HepG2 (cell line): ENCODE results near the gene RBM19. TPM values are rescaled to one million over a fixed set of nuclear protein-coding genes. Genes with fewer than 3 reads are reported as not detected.

Experiments
- ATAC-seq: fragments of 200-7000 bp; cut with Tn5 transposase; 3 replicates; pipeline ENCODE4 v1.9.1; 2020; ENCODE audit warnings: mild to moderate bottlenecking, moderate library complexity
- BruUV-seq: library from RNA; stranded (reverse); fragments of 400-500 nt; replicated peaks from 2 replicates; lab custom pipeline; 2021; lab: Mats Ljungman, UMichigan
- CTCF ChIA-PET: fragments of 300-600 bp; formaldehyde crosslinking; extraction: SDS; loops from one replicate; lab custom pipeline; 2021; ENCODE audit warnings: low total read pairs, inconsistent platforms, low intra/inter-chr PET ratio; lab: Yijun Ruan, JAX
- POLR2A ChIA-PET: fragments of 350-600 bp; sonication (Branson Sonifier 250); formaldehyde crosslinking; loops from one replicate; lab custom pipeline; 2020; ENCODE audit warnings: antibody characterized with exemption, inconsistent platforms; lab: Yijun Ruan, JAX
- DNase-seq: peaks from one replicate; pipeline ENCODE4 v3.0.0-alpha.2; 2015; ENCODE audit warnings: low spot score
- FAIRE-seq: peaks from 3 replicates; lab custom pipeline; 2011; peaks lifted over from hg19 to GRCh38; lab: Jason Lieb, UNC
- H2AFZ ChIP-seq: one replicate; pipeline ENCODE4 v1.6.1; 2011; ENCODE audit warnings: low read length, inconsistent platforms
- H3K27ac ChIP-seq: fragments of 300-600 bp; 3 replicates; pipeline ENCODE4 v1.8.0; 2011; ENCODE audit warnings: mixed run types, mild to moderate bottlenecking, mixed read lengths, low read length, inconsistent platforms; ENCODE audit not compliant: insufficient read depth; ENCODE audit errors: extremely low read length
- H3K27me3 ChIP-seq, 2 experiments: fragments of 200-600 bp in 1 of 2; 2 replicates in 1 of 2; 3 replicates in 1 of 2; pipeline versions ENCODE4 v1.6.0 to v1.8.0; 2011; ENCODE audit warnings: low read length in 2 of 2, mild to moderate bottlenecking in 2 of 2, moderate library complexity in 2 of 2, inconsistent platforms in 1 of 2; ENCODE audit not compliant: insufficient read depth in 2 of 2, control insufficient read depth in 1 of 2
- H3K36me3 ChIP-seq, 2 experiments: fragments of 200-600 bp in 1 of 2; replicated peaks in 1 of 2; 2 replicates in 1 of 2; 3 replicates in 1 of 2; pipeline versions ENCODE4 v1.5.1 to v1.8.0; 2011; ENCODE audit warnings: low read length in 2 of 2, inconsistent platforms in 1 of 2; ENCODE audit not compliant: insufficient read depth in 2 of 2, control insufficient read depth in 1 of 2
- H3K4me1 ChIP-seq: 2 replicates; pipeline ENCODE4 v1.5.1; 2012; ENCODE audit warnings: low read length, inconsistent platforms; ENCODE audit not compliant: insufficient read depth
- H3K4me2 ChIP-seq: 2 replicates; pipeline ENCODE4 v1.6.0; 2011; ENCODE audit warnings: low read depth, low read length, inconsistent platforms
- H3K4me3 ChIP-seq, 3 experiments: fragments of 200-600 bp in 1 of 3; sonication (generic), shearing (Covaris generic) in 1 of 3; replicated peaks in 1 of 3; 2 replicates each; pipeline ENCODE4 v1.5.1; 2011 to 2016; ENCODE audit warnings: low read length in 3 of 3, inconsistent platforms in 2 of 3, low read depth in 2 of 3, mild to moderate bottlenecking in 2 of 3, control low read depth in 1 of 3, mixed read lengths in 1 of 3; ENCODE audit not compliant: insufficient read depth in 1 of 3
- H3K79me2 ChIP-seq: one replicate; pipeline ENCODE4 v1.6.1; 2011; ENCODE audit warnings: low read length, inconsistent platforms; ENCODE audit not compliant: insufficient read depth
- H3K9ac ChIP-seq: 2 replicates; pipeline ENCODE4 v1.6.0; 2011; ENCODE audit warnings: mild to moderate bottlenecking, low read depth, low read length, inconsistent platforms; ENCODE audit not compliant: insufficient read depth
- H3K9me3 ChIP-seq: 2 replicates; pipeline ENCODE4 v1.5.1; 2012; ENCODE audit warnings: mild to moderate bottlenecking, low read length
- H4K20me1 ChIP-seq: 2 replicates; pipeline ENCODE4 v1.6.0; 2011; ENCODE audit warnings: inconsistent platforms, mild to moderate bottlenecking, low read length, moderate library complexity; ENCODE audit not compliant: insufficient read depth
- ADNP ChIP-seq: sonication (generic); formaldehyde crosslinking; IDR thresholded peaks from 2 replicates; pipeline ENCODE4 v1.4.0; 2020; ENCODE audit warnings: missing genetic modification reagents
- WGBS: methylation state at CpG from one replicate; pipeline ENCODE4 v1.1.6; 2017; ENCODE audit warnings: low lambda C conversion rate; 5-methylcytosine and 5-hydroxymethylcytosine counted together
- in situ Hi-C: cut with HindIII; loops from 2 replicates; pipeline ENCODE4 v1.10.0; 2017; ENCODE audit warnings: low pct_unique_long_range_greater_than_20kb; ENCODE audit not compliant: extremely low pct_ligation_motif_present
- intact Hi-C: fragments of 100-400 bp; cut with micrococcal nuclease; formaldehyde crosslinking; loops from one replicate; pipeline ENCODE4 v1.10.0; 2022; ENCODE audit not compliant: unreplicated experiment
- polyA plus RNA-seq, 8 experiments: library from polyadenylated mRNA; depleted of rRNA in 3 of 8; stranded (reverse) in 7 of 8; unstranded in 1 of 8; fragments of >200 nt; fragmentation: Illumina TruSeq in 4 of 8; extraction: Trizol in 4 of 8; gene quantifications; 2 replicates each; pipeline versions ENCODE4 v1.2.1 to v1.2.3, GENCODE V29; 2011 to 2016; ENCODE audit warnings: low read depth in 4 of 8, missing spikeins in 1 of 8, mixed read lengths in 1 of 8; ENCODE audit not compliant: insufficient read depth in 1 of 8
- total RNA-seq, 5 experiments: library from RNA; depleted of rRNA; stranded (reverse); fragments of >200 nt; fragmentation: Illumina TruSeq; extraction: Trizol; gene quantifications; 2 replicates each; pipeline ENCODE4 v1.2.3, GENCODE V29; 2016; ENCODE audit warnings: low read depth in 1 of 5
- TF ChIP-seq, protein P1 (sequence below): sonication (generic); formaldehyde crosslinking; IDR thresholded peaks from 2 replicates; pipeline ENCODE4 v1.5.0; 2020; ENCODE audit warnings: missing genetic modification reagents
- TF ChIP-seq, protein P2 (sequence below): sonication (generic); formaldehyde crosslinking; IDR thresholded peaks from 2 replicates; pipeline ENCODE4 v1.4.0; 2020; ENCODE audit warnings: mild to moderate bottlenecking, low read depth, missing genetic modification reagents
- TF ChIP-seq, protein P3 (sequence below): sonication (generic); formaldehyde crosslinking; IDR thresholded peaks from 2 replicates; pipeline ENCODE4 v1.9.0; 2021; ENCODE audit warnings: missing genetic modification reagents, borderline replicate concordance

The RBM19 gene
- total and polyA plus RNA-seq, 2 of the 13 experiments (the other 11 are each of a cell fraction or from before 2014, with no cell fraction given): 19.3 to 32.2 TPM

DNA sequence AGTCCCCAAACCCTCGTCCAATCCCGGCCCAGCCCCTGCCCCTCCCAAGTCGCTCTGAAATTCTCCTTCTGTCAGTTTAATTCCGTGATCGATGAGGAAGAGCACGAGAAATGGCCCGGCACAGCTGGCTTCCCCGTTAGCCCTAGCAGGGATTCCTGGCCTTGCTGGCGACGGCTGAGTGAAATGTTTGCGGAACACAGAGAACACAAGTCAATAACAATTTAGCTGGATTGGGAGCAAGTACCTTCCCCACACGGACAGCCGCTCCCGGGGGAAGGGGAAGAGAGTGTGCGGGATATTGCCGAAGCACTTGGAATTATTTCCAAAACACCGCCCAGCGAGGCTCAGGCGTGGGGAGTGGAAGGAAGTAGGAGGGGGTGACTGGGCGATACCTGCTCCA lies 134.6 kb downstream of the RBM19 start:
- BruUV-seq: no TSS peak

More for the DNA sequence above, 134.6 kb downstream of the RBM19 start:
- Histone ChIP-seq H3K9ac (no peak overlapping the region), H3K27me3 (no peaks in the 10 kb centered on the region), H3K36me3 (peaks cover 6% of the 10 kb centered on the region in 2 experiments; a peak in 3 of 5 replicates), H3K4me1 (no peaks in the 10 kb centered on the region), H3K9me3 (no peaks in the 10 kb centered on the region), H3K4me3 (no peak overlapping the region), H2AFZ (no peak overlapping the region), H3K27ac (no peak overlapping the region), H4K20me1 (no peaks in the 10 kb centered on the region), H3K4me2 (no peak overlapping the region), H3K79me2 (no peaks in the 10 kb centered on the region)
- CTCF ChIA-PET: no interaction called here
- intact Hi-C loops (no loop called here), in situ Hi-C loops (no loop called here)
- no peak for FAIRE-seq
- POLR2A ChIA-PET: no interaction called here
- ATAC-seq: no peak
- no peak for DNase-seq
- TF ChIP-seq, protein P1, sequence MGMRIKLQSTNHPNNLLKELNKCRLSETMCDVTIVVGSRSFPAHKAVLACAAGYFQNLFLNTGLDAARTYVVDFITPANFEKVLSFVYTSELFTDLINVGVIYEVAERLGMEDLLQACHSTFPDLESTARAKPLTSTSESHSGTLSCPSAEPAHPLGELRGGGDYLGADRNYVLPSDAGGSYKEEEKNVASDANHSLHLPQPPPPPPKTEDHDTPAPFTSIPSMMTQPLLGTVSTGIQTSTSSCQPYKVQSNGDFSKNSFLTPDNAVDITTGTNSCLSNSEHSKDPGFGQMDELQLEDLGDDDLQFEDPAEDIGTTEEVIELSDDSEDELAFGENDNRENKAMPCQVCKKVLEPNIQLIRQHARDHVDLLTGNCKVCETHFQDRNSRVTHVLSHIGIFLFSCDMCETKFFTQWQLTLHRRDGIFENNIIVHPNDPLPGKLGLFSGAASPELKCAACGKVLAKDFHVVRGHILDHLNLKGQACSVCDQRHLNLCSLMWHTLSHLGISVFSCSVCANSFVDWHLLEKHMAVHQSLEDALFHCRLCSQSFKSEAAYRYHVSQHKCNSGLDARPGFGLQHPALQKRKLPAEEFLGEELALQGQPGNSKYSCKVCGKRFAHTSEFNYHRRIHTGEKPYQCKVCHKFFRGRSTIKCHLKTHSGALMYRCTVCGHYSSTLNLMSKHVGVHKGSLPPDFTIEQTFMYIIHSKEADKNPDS (CRISPR knock-in tag): no peak
- TF ChIP-seq, protein P2, sequence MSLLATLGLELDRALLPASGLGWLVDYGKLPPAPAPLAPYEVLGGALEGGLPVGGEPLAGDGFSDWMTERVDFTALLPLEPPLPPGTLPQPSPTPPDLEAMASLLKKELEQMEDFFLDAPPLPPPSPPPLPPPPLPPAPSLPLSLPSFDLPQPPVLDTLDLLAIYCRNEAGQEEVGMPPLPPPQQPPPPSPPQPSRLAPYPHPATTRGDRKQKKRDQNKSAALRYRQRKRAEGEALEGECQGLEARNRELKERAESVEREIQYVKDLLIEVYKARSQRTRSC (CRISPR knock-in tag): no peak
- TF ChIP-seq ADNP: no peak
- TF ChIP-seq, protein P3, sequence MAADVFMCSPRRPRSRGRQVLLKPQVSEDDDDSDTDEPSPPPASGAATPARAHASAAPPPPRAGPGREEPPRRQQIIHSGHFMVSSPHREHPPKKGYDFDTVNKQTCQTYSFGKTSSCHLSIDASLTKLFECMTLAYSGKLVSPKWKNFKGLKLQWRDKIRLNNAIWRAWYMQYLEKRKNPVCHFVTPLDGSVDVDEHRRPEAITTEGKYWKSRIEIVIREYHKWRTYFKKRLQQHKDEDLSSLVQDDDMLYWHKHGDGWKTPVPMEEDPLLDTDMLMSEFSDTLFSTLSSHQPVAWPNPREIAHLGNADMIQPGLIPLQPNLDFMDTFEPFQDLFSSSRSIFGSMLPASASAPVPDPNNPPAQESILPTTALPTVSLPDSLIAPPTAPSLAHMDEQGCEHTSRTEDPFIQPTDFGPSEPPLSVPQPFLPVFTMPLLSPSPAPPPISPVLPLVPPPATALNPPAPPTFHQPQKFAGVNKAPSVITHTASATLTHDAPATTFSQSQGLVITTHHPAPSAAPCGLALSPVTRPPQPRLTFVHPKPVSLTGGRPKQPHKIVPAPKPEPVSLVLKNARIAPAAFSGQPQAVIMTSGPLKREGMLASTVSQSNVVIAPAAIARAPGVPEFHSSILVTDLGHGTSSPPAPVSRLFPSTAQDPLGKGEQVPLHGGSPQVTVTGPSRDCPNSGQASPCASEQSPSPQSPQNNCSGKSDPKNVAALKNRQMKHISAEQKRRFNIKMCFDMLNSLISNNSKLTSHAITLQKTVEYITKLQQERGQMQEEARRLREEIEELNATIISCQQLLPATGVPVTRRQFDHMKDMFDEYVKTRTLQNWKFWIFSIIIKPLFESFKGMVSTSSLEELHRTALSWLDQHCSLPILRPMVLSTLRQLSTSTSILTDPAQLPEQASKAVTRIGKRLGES (CRISPR knock-in tag): no peak
- WGBS: 96% methylated on average over 17 of the region's 20 CpGs
